ENCODE measurements around the gene CYB5D1.

The CYB5D1 gene

GRCh38 chr17:7833795-7834541 is 23.8 kb upstream of the CYB5D1 start, which contains the start of gene KDM6B:
KDM6B (plus strand) TSS chr17:7834217; CDS start chr17:7845555, 11,338 bp downstream.
- no peak for DNase-seq (ENCODE audit: low read depth, low spot score)

GRCh38 chr17:7834542-7834956 is 23.3 kb upstream of the CYB5D1 start:
- DNase-seq (ENCODE audit: low read depth, low spot score): no peak

GRCh38 chr17:7834957-7835813 is 22.6 kb upstream of the CYB5D1 start:
- DNase-seq (ENCODE audit: low read depth, low spot score): peak; percentile 98

- DNase-seq (ENCODE audit: low read depth, low spot score): no peak
Measured at GRCh38 chr17:7835814-7836595, 21.8 kb upstream of the CYB5D1 start.

- DNase-seq (ENCODE audit: low read depth, low spot score): no peak
Measured at GRCh38 chr17:7836596-7837407, 21.0 kb upstream of the CYB5D1 start.

GRCh38 chr17:7837408-7838088 is 20.3 kb upstream of the CYB5D1 start:
- DNase-seq (ENCODE audit: low read depth, low spot score): no peak

GRCh38 chr17:7838090-7839075 is 19.4 kb upstream of the CYB5D1 start:
- DNase-seq (ENCODE audit: low read depth, low spot score): no peak

- no peak for DNase-seq (ENCODE audit: low read depth, low spot score)
Measured at GRCh38 chr17:7839190-7839875, 18.5 kb upstream of the CYB5D1 start.

- no peak for DNase-seq (ENCODE audit: low read depth, low spot score)
Measured at GRCh38 chr17:7839876-7840261, 17.9 kb upstream of the CYB5D1 start.

- no peak for DNase-seq (ENCODE audit: low read depth, low spot score)
Measured at GRCh38 chr17:7840441-7840840, 17.4 kb upstream of the CYB5D1 start.

- no peak for DNase-seq (ENCODE audit: low read depth, low spot score)
Measured at GRCh38 chr17:7840875-7841274, 16.9 kb upstream of the CYB5D1 start.

- no peak for DNase-seq (ENCODE audit: low read depth, low spot score)
Measured at GRCh38 chr17:7841396-7841914, 16.3 kb upstream of the CYB5D1 start.

- no peak for DNase-seq (ENCODE audit: low read depth, low spot score)
Measured at GRCh38 chr17:7841915-7842379, 15.9 kb upstream of the CYB5D1 start.

GRCh38 chr17:7842380-7843256 is 15.2 kb upstream of the CYB5D1 start:
- DNase-seq (ENCODE audit: low read depth, low spot score): no peak

GRCh38 chr17:7843257-7843535 is 14.6 kb upstream of the CYB5D1 start:
- no peak for DNase-seq (ENCODE audit: low read depth, low spot score)

- no peak for DNase-seq (ENCODE audit: low read depth, low spot score)
Measured at GRCh38 chr17:7843536-7844291, 14.1 kb upstream of the CYB5D1 start.

All from smooth muscle cell of the brain vasculature (primary cell).